Lower leg skin (tissue), 3 donors: ENCODE results near the gene BMP6.

Experiments
- CTCF ChIP-seq, 3 donors: fragments of 450-650 bp; IDR thresholded peaks; one replicate each; pipeline ENCODE4 v1.5.1; 2016; ENCODE audit warnings: antibody characterized with exemption in 3 of 3, mild to moderate bottlenecking in 3 of 3, moderate library complexity in 2 of 3
- POLR2A ChIP-seq, 2 donors: fragments of 450-650 bp; IDR thresholded peaks; one replicate each; pipeline ENCODE4 v1.6.1; 2016 to 2017; ENCODE audit warnings: antibody characterized with exemption in 2 of 2, mild to moderate bottlenecking in 1 of 2, moderate library complexity in 1 of 2

GRCh38 chr6:7841781-7842468 lies 116.0 kb downstream of the BMP6 start:
- TF ChIP-seq CTCF (IDR thresholded peaks at IDR 0.05), result no peak
- no peak for TF ChIP-seq POLR2A (IDR thresholded peaks at IDR 0.05)
